Subcutaneous abdominal adipose tissue (tissue), 5 donors: ENCODE results near the gene TPST2.

ENCODE experiments used
- H3K27ac ChIP-seq: one replicate; pipeline ENCODE4 v1.7.0; 2013; ENCODE audit warnings: low read depth, mild to moderate bottlenecking, inconsistent platforms, low read length, moderate library complexity
- H3K27me3 ChIP-seq, 5 donors: one replicate each; pipeline ENCODE4 v1.7.0; 2013; ENCODE audit warnings: low read length in 5 of 5, inconsistent platforms in 1 of 5; ENCODE audit not compliant: control insufficient read depth in 5 of 5, insufficient read depth in 4 of 5
- H3K36me3 ChIP-seq, 5 donors: one replicate each; pipeline ENCODE4 v1.7.0; 2013; ENCODE audit warnings: low read length in 5 of 5; ENCODE audit not compliant: control insufficient read depth in 5 of 5, insufficient read depth in 5 of 5
- H3K4me1 ChIP-seq, 5 donors: one replicate each; pipeline ENCODE4 v1.7.0; 2013; ENCODE audit warnings: low read length in 5 of 5, mild to moderate bottlenecking in 3 of 5, moderate library complexity in 1 of 5; ENCODE audit not compliant: control insufficient read depth in 5 of 5, insufficient read depth in 5 of 5
- H3K4me3 ChIP-seq, 5 donors: one replicate each; pipeline ENCODE4 v1.7.0; 2013; ENCODE audit warnings: low read length in 5 of 5, low read depth in 1 of 5
- H3K9ac ChIP-seq, 5 donors: one replicate each; pipeline ENCODE4 v1.7.0; 2013; ENCODE audit warnings: low read length in 5 of 5, mild to moderate bottlenecking in 4 of 5, moderate library complexity in 3 of 5
- H3K9me3 ChIP-seq, 5 donors: one replicate each; pipeline ENCODE4 v1.7.0; 2013; ENCODE audit warnings: low read length in 5 of 5; ENCODE audit not compliant: control insufficient read depth in 5 of 5
- donor health status: healthy.
- donor health status: healthy.
- donor health status: healthy.
- donor health status: healthy.
- donor health status: healthy.

TPST2 gene

DNA sequence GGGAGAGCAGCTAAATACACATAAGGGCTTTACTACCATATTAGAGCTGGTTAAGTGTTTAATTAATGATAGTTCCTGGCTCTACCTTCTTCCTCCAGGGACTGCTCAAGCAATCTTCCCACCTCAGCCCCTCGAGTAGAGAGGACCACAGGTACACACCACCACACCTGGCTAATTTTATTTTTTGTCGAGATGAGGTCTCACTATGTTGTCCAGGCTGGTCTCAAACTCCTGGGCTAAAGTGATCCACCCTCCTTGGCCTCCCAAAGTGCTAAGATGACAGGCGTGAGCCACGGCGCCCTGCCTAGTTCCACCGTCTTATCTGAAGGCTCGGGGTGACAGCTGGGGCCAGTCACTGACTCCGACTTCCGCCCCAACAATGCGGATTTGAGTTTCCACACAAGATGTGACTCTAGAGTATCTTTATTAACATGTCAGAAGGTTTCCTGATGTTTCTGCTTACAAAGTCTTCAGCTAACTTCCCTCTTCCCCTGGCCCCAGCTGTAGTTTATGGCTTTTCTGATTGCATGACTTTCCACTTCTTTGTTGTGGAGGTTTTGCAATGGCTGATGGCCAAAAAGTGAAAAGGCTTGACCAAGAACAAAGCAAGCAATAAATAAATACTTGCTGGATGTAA lies 16.8 kb downstream of the TPST2 start:
- Histone ChIP-seq H3K4me3 (no peak overlapping the region), H3K27ac (no peak overlapping the region), H3K9ac (no peak overlapping the region), H3K27me3 (no peaks in the 10 kb centered on the region), H3K4me1 (peaks cover 0 to 47% (median 40%) of the 10 kb centered on the region in 5 donors), H3K36me3 (peaks cover 0 to 3% (median 0%) of the 10 kb centered on the region in 5 donors), H3K9me3 (no peaks in the 10 kb centered on the region)

DNA sequence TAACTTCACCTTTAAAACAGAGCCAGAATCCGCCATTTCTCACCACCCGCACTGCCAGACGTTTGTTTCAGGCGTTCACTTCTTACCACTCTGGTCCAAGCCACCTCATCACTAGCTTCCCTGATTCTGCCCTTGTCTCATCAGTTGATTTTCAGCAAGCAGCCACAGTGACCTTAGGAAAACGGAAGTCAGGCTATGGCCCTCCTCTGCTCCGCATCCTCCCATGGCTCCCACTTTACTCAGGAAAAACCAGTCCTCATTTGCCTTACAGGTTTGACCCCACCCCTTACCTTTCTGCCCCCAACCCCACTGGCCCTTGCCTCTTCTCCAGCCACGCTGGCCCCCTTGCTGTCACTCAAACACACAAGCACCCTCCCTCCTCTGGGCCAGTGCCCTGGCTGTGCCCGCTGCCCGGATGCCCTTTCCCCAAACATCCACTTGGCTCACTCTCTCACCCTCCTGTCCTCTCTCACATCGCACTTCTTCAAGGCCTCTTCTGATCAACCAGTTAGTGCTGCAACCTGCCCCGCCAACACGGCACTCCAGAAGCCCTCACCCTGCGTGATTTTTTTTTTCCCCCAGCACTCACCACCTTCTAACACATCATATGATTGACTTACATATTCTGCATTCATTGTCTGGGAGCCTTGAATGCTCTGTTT lies 18.9 kb downstream of the TPST2 start:
- Histone ChIP-seq H3K9ac (no peak overlapping the region), H3K4me3 (no peak overlapping the region), H3K27ac (no peak overlapping the region), H3K9me3 (no peaks in the 10 kb centered on the region), H3K4me1 (peaks cover 0 to 47% (median 38%) of the 10 kb centered on the region in 5 donors), H3K36me3 (peaks cover 0 to 4% (median 0%) of the 10 kb centered on the region in 5 donors), H3K27me3 (no peaks in the 10 kb centered on the region)

DNA sequence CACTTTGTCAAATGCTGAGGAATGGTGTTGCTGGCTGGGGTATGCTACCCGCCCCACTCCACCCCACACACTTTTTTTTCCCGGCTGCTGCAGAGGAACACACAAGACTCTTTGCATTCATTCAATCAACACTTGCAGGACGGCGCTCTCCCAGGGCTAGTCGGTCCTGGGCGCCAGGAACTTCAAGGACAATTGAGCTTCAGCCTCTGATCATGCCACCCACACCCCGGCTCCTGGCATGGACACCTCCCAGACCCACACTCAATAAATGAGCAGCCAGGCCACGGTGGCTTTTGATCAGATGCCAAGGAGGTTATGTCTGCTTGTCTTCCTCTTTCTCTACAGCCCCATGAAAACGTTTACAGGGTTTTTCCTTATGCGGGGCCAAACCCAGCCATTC lies 19.8 kb downstream of the TPST2 start:
- H3K36me3 ChIP-seq = peaks cover 0 to 5% (median 3%) of the 10 kb centered on the region in 5 donors
- no peak overlapping the region for H3K27ac ChIP-seq
- no peak overlapping the region for H3K9ac ChIP-seq
- H3K9me3 ChIP-seq = no peaks in the 10 kb centered on the region
- H3K4me3 ChIP-seq = no peak overlapping the region
- H3K4me1 ChIP-seq = peaks cover 0 to 41% (median 34%) of the 10 kb centered on the region in 5 donors
- H3K27me3 ChIP-seq = no peaks in the 10 kb centered on the region

DNA sequence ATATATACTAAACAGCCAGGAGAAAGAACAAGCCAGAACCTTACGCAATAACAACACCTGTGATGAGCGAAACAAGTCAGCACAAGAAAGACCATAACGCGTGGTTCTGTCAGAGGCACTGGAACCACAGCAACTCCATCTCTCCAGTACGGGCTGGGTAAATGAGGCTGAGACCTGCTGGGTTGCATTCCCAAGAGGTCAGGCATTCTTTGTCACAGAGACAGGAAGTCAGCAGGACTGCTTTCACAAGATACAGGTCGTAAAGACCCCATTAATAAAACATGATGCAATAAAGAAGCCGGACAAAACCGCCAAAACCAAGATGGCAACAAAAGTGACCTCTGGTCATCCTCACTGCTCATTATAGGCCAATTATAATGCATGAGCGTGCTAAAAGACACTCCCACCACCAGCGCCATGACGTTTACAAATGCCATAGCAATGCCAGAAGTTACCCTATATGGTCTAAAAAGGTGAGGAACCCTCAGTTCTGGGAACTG lies 21.7 kb downstream of the TPST2 start:
- Histone ChIP-seq H3K4me1 (peaks cover 0 to 30% (median 18%) of the 10 kb centered on the region in 5 donors), H3K9ac (no peak overlapping the region)

GRCh38 chr22:26567610-26568009 lies 22.3 kb downstream of the TPST2 start:
- Histone ChIP-seq H3K4me3 (no peak overlapping the region), H3K4me1 (peaks cover 0 to 28% (median 18%) of the 10 kb centered on the region in 5 donors), H3K27me3 (no peaks in the 10 kb centered on the region), H3K9me3 (no peaks in the 10 kb centered on the region), H3K27ac (no peak overlapping the region), H3K36me3 (peaks cover 0 to 19% (median 16%) of the 10 kb centered on the region in 5 donors), H3K9ac (no peak overlapping the region)

More for the DNA sequence above, 21.7 kb downstream of the TPST2 start:
- no peaks in the 10 kb centered on the region for H3K27me3 ChIP-seq
- H3K9me3 ChIP-seq = no peaks in the 10 kb centered on the region
- peak overlapping the region in 1 of 5 donors; percentile 26 for H3K4me3 ChIP-seq
- no peak overlapping the region for H3K27ac ChIP-seq
- H3K36me3 ChIP-seq = peaks cover 0 to 19% (median 16%) of the 10 kb centered on the region in 5 donors

- no peaks in the 10 kb centered on the region for H3K27me3 ChIP-seq
- H3K4me3 ChIP-seq = no peak overlapping the region
- peaks cover 0 to 19% (median 16%) of the 10 kb centered on the region in 5 donors for H3K36me3 ChIP-seq
- H3K4me1 ChIP-seq = peaks cover 0 to 31% (median 18%) of the 10 kb centered on the region in 5 donors
- no peak overlapping the region for H3K9ac ChIP-seq
- H3K27ac ChIP-seq = no peak overlapping the region
- H3K9me3 ChIP-seq = no peaks in the 10 kb centered on the region
Observed at GRCh38 chr22:26566994-26567393, 22.9 kb downstream of the TPST2 start.

DNA sequence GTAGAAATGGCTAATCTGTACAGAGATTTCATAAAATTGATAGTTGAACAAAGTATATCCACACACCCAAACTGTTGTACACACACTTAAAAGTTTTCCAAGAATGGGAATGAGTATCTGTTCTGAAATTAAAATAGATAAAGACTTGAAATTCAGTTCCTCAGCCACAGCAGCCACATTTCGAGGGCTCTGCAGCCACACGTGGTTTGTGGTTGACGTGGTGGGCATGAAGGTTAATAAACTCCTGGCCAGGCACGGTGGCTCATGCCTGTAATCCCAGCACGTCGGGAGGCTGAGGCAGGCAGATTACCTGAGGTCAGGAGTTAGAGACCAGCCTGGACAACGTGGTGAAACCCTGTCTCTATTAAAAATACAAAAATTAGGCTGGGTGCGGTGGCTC lies 24.0 kb downstream of the TPST2 start:
- H3K4me1 ChIP-seq = peaks cover 0 to 31% (median 20%) of the 10 kb centered on the region in 5 donors

DNA sequence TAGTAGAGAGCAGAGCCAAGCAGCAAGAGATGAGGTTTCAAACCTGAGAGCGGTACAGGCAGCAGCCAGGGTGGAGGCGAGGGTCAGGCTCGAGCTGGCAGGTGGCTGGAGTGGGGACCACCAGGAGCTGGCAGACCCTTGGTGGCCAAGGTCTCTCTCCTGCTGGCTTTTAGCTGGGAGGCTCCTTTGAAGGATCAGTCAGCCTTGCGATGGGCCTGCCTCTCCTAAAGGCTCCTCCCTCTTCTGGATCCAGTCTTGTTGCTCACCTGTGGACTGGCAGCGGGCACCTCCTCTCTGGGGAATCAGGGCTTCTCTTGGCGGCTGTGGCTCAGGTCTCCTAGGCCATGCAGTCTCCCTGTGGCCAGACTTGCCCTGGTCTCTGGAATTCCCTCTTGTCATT lies 24.8 kb downstream of the TPST2 start:
- H3K27me3 ChIP-seq = no peaks in the 10 kb centered on the region
- H3K4me1 ChIP-seq = peaks cover 0 to 25% (median 13%) of the 10 kb centered on the region in 5 donors
- H3K36me3 ChIP-seq = peaks cover 0 to 19% (median 16%) of the 10 kb centered on the region in 5 donors
- no peaks in the 10 kb centered on the region for H3K9me3 ChIP-seq
- H3K27ac ChIP-seq = no peak overlapping the region
- no peak overlapping the region for H3K4me3 ChIP-seq
- H3K9ac ChIP-seq = no peak overlapping the region

More for the DNA sequence above, 24.0 kb downstream of the TPST2 start:
- Histone ChIP-seq H3K9me3 (no peaks in the 10 kb centered on the region), H3K27ac (no peak overlapping the region), H3K27me3 (no peaks in the 10 kb centered on the region), H3K36me3 (peaks cover 0 to 19% (median 16%) of the 10 kb centered on the region in 5 donors), H3K4me3 (no peak overlapping the region), H3K9ac (no peak overlapping the region)

DNA sequence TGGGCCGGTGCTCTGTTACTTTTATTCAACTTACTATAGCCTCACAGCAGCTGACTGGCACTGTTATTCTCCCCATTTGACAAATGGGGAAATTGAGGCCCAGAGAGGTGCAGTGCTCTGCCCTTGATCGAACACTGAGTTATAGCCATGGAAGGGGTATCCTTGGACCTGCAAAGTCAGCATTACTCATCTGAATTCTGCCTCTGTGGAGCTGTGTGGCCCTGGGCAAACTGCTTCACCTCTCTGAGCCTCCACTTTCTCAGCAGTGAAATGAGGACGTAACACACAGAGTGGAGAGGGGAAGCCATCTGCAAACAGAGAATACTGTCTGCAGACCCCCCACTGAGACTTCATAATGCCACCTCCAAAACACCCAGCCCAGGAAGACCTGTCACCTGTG lies 25.3 kb downstream of the TPST2 start:
- Histone ChIP-seq H3K27me3 (no peaks in the 10 kb centered on the region), H3K9me3 (no peaks in the 10 kb centered on the region), H3K9ac (no peak overlapping the region), H3K27ac (no peak overlapping the region), H3K4me1 (peaks cover 0 to 27% (median 14%) of the 10 kb centered on the region in 5 donors), H3K4me3 (no peak overlapping the region), H3K36me3 (peaks cover 0 to 19% (median 16%) of the 10 kb centered on the region in 5 donors)

DNA sequence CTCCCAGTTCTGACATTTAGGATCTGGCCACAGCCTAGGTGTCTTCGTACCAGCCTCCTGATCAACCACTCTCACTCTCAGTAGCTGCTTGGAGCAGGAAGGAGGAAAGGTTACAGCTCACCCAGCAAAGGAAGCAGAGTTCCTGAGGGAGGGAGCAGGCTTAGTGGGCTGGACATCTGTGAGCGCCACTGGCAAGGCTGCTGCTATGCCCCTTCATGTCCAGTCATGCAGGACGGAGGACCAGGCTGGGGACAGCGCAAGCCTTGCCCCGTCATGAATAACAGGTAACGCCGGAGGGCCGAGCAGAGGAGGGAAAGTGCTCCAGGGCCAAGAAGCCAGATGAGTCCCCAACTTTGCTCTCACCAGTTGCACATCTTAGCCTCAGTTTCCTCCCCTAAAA lies 25.8 kb downstream of the TPST2 start:
- Histone ChIP-seq H3K27ac (no peak overlapping the region), H3K4me3 (no peak overlapping the region), H3K9me3 (no peaks in the 10 kb centered on the region), H3K36me3 (peaks cover 0 to 19% (median 16%) of the 10 kb centered on the region in 5 donors), H3K9ac (no peak overlapping the region), H3K4me1 (peaks cover 0 to 31% (median 18%) of the 10 kb centered on the region in 5 donors), H3K27me3 (no peaks in the 10 kb centered on the region)
